ENCODE data around the gene ZNF521.

DNA sequence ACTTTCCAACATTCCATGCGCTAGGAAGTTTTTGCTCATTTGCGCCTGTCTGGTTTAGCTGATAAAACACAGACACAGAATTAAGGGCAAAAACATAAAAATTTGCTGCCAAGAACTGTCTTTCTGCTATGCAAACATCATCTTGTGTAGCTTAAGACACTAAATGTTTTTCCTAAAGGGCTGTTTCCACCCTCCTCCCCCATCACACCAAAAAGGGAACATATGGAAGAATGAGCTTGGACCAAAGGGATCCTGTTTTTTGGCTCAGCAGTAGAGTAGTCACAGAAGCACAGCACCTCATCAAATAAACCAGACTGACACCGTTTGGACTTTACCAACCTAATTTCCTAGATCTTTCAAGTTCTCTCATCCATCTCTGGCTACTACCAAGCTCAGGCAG, 210.1 kb downstream of the ZNF521 start:
- TF ChIP-seq CTCF (IDR thresholded peaks at IDR 0.05), result no peak
- no peak for TF ChIP-seq ZFX (IDR thresholded peaks at IDR 0.05; ENCODE audit: borderline replicate concordance)

All from 22Rv1 (cell line).